Peyer's patch (tissue), 4 donors: Measurements from ENCODE around the gene NHLRC1.

Experiments
- POLR2A ChIP-seq, 2 donors: fragments of 450-650 bp; IDR thresholded peaks; one replicate each; pipeline ENCODE4 v1.5.1; 2017; ENCODE audit warnings: antibody characterized with exemption in 2 of 2, mild to moderate bottlenecking in 2 of 2, moderate library complexity in 2 of 2
- TF ChIP-seq, protein P1 (sequence below), 6 experiments: fragments of 450-650 bp in 4 of 6; fragments of 200-600 bp in 2 of 6; sonication (generic) in 1 of 6; IDR thresholded peaks; one replicate each; pipeline ENCODE4 v1.5.1; 2017 to 2019; ENCODE audit warnings: antibody characterized with exemption in 6 of 6, mild to moderate bottlenecking in 3 of 6, moderate library complexity in 1 of 6

DNA sequence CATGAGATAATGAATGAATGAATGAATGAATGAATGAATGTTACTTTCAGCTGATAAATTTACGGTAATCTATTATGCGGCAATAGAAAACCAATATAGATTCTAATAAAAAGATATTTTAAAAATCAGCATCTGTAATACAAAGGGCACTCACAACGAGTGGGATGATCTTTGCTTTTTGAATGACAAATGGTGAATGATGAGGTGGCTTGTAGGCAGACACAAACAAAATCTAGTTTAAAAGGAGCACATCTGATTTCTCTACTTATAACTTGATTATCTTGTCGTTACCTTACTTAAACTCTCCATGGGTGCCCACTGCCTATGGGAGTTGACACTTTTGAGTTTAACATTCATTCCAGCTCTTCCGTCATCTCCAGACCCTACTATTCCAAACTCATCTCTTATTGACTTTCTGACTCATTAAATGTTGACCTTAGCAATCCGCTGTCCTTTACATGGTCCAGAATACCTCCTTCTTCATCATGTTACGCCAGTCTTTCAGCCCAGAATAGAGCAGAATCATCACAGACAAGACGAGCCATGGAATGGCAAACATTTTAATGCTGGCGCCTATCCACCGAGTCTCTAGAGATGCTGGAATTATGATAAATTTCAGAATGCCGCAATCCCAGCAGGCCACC is 41.3 kb downstream of the NHLRC1 start:
- TF ChIP-seq, protein P1, sequence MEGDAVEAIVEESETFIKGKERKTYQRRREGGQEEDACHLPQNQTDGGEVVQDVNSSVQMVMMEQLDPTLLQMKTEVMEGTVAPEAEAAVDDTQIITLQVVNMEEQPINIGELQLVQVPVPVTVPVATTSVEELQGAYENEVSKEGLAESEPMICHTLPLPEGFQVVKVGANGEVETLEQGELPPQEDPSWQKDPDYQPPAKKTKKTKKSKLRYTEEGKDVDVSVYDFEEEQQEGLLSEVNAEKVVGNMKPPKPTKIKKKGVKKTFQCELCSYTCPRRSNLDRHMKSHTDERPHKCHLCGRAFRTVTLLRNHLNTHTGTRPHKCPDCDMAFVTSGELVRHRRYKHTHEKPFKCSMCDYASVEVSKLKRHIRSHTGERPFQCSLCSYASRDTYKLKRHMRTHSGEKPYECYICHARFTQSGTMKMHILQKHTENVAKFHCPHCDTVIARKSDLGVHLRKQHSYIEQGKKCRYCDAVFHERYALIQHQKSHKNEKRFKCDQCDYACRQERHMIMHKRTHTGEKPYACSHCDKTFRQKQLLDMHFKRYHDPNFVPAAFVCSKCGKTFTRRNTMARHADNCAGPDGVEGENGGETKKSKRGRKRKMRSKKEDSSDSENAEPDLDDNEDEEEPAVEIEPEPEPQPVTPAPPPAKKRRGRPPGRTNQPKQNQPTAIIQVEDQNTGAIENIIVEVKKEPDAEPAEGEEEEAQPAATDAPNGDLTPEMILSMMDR (IDR thresholded peaks at IDR 0.05), result no peak
- TF ChIP-seq POLR2A (IDR thresholded peaks at IDR 0.05), result no peak
